Neural cell (in vitro differentiated cells): Measurements from ENCODE around the gene F12. TPM values are rescaled to one million over a fixed set of nuclear protein-coding genes. Genes with fewer than 3 reads are reported as not detected.

Experiments
- H2AFZ ChIP-seq: fragments of 200-600, 300-800 bp; sonication (generic), shearing (Covaris generic); 2 replicates; pipeline ENCODE4 v1.6.0; 2014; ENCODE audit warnings: low read depth, mild to moderate bottlenecking, antibody characterized with exemption, low read length, moderate library complexity
- H3F3A ChIP-seq: fragments of 200-600 bp; shearing (Covaris generic); 2 replicates; pipeline ENCODE4 v1.6.1; 2016; ENCODE audit warnings: mild to moderate bottlenecking, moderate library complexity, mixed read lengths, antibody characterized with exemption, low read length; ENCODE audit not compliant: insufficient read depth, poor library complexity, severe bottlenecking
- H3K27ac ChIP-seq: fragments of 200-600, 300-800 bp; sonication (generic), shearing (Covaris generic); 2 replicates; pipeline ENCODE4 v1.5.1; 2014; ENCODE audit warnings: mild to moderate bottlenecking, low read length, moderate library complexity
- H3K27me3 ChIP-seq: fragments of 300-800, 200-600 bp; sonication (generic), shearing (Covaris generic); 2 replicates; pipeline ENCODE4 v1.6.0; 2014; ENCODE audit warnings: mild to moderate bottlenecking, low read depth, low read length, moderate library complexity; ENCODE audit not compliant: insufficient read depth
- H3K36me3 ChIP-seq: fragments of 300-800, 200-600 bp; sonication (generic), shearing (Covaris generic); 2 replicates; pipeline ENCODE4 v1.5.1; 2014; ENCODE audit warnings: mild to moderate bottlenecking, antibody characterized with exemption, low read length, moderate library complexity; ENCODE audit not compliant: insufficient read depth
- H3K4me2 ChIP-seq: fragments of 300-800, 200-600 bp; sonication (generic), shearing (Covaris generic); 2 replicates; pipeline ENCODE4 v1.6.0; 2014; ENCODE audit warnings: mild to moderate bottlenecking, low read length
- H3K4me3 ChIP-seq: fragments of 300-800, 200-600 bp; sonication (generic), shearing (Covaris generic); 2 replicates; pipeline ENCODE4 v1.5.1; 2014; ENCODE audit warnings: mild to moderate bottlenecking, low read length, moderate library complexity
- H3K79me2 ChIP-seq: fragments of 200-600 bp; shearing (Covaris generic); replicated peaks from 2 replicates; pipeline ENCODE4 v1.6.0; 2014; ENCODE audit warnings: mild to moderate bottlenecking, low read length, moderate library complexity; ENCODE audit not compliant: insufficient read depth
- H3K9ac ChIP-seq: fragments of 300-800, 200-600 bp; sonication (generic), shearing (Covaris generic); 2 replicates; pipeline ENCODE4 v1.6.1; 2016; ENCODE audit warnings: mild to moderate bottlenecking, low read length, mixed read lengths
- H3K9me2 ChIP-seq: fragments of 200-600 bp; shearing (Covaris generic); 2 replicates; pipeline ENCODE4 v1.6.1; 2016; ENCODE audit warnings: mild to moderate bottlenecking, low read length, mixed read lengths; ENCODE audit not compliant: insufficient read depth
- H3K9me3 ChIP-seq: fragments of 200-600, 300-800 bp; sonication (generic), shearing (Covaris generic); 2 replicates; pipeline ENCODE4 v1.6.1; 2016; ENCODE audit warnings: mild to moderate bottlenecking, mixed run types, low read length, moderate library complexity, mixed read lengths
- H4K20me1 ChIP-seq: fragments of 200-600 bp; shearing (Covaris generic); 2 replicates; pipeline ENCODE4 v1.6.1; 2016; ENCODE audit warnings: mild to moderate bottlenecking, mixed run types; ENCODE audit not compliant: insufficient read depth
- CTCF ChIP-seq: fragments of 450-650 bp; IDR thresholded peaks from 2 replicates; pipeline ENCODE4 v1.5.1; 2014; ENCODE audit warnings: antibody characterized with exemption, mild to moderate bottlenecking, moderate library complexity; ENCODE audit not compliant: poor library complexity, severe bottlenecking
- EP300 ChIP-seq: fragments of 450-650 bp; conservative IDR thresholded peaks from 2 replicates; pipeline ENCODE4 v1.6.1; 2014; ENCODE audit warnings: antibody characterized with exemption, mild to moderate bottlenecking, moderate library complexity; ENCODE audit not compliant: poor library complexity, severe bottlenecking
- EZH2 ChIP-seq: fragments of 200-600, 300-800 bp; shearing (Covaris generic), sonication (generic); IDR thresholded peaks from 2 replicates; pipeline ENCODE4 v1.6.1; 2014; ENCODE audit warnings: antibody characterized with exemption, low read length, borderline replicate concordance, mild to moderate bottlenecking; ENCODE audit not compliant: insufficient read depth, poor library complexity, severe bottlenecking
- MXI1 ChIP-seq: fragments of 450-650 bp; conservative IDR thresholded peaks from 2 replicates; pipeline ENCODE4 v1.6.1; 2014; ENCODE audit warnings: antibody characterized with exemption, mild to moderate bottlenecking; ENCODE audit not compliant: poor library complexity, severe bottlenecking
- POLR2AphosphoS5 ChIP-seq: IDR thresholded peaks from 2 replicates; pipeline ENCODE4 v1.6.1; 2012
- RAD21 ChIP-seq: fragments of 450-650 bp; conservative IDR thresholded peaks from 2 replicates; pipeline ENCODE4 v1.6.1; 2014; ENCODE audit warnings: antibody characterized with exemption, mild to moderate bottlenecking, moderate library complexity
- SMC3 ChIP-seq: fragments of 450-650 bp; conservative IDR thresholded peaks from 2 replicates; pipeline ENCODE4 v1.6.1; 2014; ENCODE audit warnings: antibody characterized with exemption, mild to moderate bottlenecking, moderate library complexity; ENCODE audit not compliant: poor library complexity
- TAF1 ChIP-seq: IDR thresholded peaks from 2 replicates; pipeline ENCODE4 v1.6.1; 2012; ENCODE audit warnings: low read depth
- polyA plus RNA-seq: library from polyadenylated mRNA; depleted of rRNA; stranded (reverse); fragments of >200 nt; gene quantifications from 2 replicates; pipeline ENCODE4 v1.2.3, GENCODE V29; 2014
- TF ChIP-seq, protein P1 (sequence below): IDR thresholded peaks from 2 replicates; pipeline ENCODE4 v1.6.1; 2012; ENCODE audit warnings: borderline replicate concordance

The F12 gene
- polyA plus RNA-seq, 1 donor from 2014 or later: 1.4 TPM

DNA sequence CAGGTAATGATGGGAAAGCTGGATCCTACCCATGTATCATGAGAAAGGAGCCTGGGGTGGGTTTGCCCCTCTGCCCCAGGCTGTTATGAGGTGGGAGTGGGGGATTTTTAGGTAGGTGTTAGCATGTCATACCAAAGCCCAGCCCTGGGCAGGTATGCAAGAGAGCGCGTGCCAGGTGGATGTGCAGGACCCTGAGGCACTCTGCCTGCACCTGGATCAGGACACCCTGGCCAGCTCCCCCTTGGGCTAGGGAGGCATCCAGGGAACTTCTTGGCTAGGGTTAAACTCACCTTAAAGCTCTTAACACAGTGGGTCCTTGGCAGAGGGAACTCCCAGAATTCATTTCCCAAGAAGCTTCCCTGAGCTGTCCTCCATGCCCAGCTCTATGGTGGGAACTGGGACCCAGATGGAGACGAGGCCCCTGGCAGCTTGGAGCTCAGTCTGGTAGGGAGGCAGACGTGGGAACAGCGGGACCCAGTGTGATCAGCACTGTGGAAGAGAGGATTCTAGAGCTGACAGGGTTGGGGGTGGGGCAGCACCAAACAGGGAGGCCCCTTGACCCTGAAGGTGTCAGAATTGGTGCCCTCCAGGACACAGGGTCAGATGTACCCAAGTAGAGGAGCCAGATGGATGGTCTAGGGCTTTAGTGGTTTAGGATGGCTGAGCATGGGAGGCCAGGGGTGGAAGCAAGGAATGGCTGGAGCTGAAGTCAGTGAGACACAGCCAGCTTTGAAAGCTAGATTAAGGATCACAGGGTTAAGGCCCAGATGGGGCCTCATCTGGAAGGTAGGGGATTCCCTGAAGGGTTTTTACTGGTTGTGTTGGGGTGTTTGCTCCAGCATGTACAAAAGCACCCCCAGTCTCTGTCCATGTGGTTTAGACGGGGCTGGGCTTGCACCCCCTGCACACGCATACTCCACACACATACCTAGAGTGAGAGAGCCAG, 35.0 kb upstream of the F12 start:
- Histone ChIP-seq H3K36me3 (no peaks in the 10 kb centered on the region), H3K27me3 (no peaks in the 10 kb centered on the region), H2AFZ (no peak overlapping the region), H3K27ac (no peak overlapping the region), H3K4me2 (no peak overlapping the region), H4K20me1 (no peaks in the 10 kb centered on the region), H3K9me3 (no peaks in the 10 kb centered on the region), H3K79me2 (peaks cover 26% of the 10 kb centered on the region), H3K9me2 (no peaks in the 10 kb centered on the region), H3K9ac (no peak overlapping the region), H3F3A (no peaks in the 10 kb centered on the region), H3K4me3 (no peak overlapping the region)
- TF ChIP-seq TAF1 (no peak), CTCF (no peak), EZH2 (no peak), MXI1 (no peak), POLR2AphosphoS5 (no peak), SMC3 (no peak), EP300 (no peak), RAD21 (no peak)
- TF ChIP-seq, protein P1, sequence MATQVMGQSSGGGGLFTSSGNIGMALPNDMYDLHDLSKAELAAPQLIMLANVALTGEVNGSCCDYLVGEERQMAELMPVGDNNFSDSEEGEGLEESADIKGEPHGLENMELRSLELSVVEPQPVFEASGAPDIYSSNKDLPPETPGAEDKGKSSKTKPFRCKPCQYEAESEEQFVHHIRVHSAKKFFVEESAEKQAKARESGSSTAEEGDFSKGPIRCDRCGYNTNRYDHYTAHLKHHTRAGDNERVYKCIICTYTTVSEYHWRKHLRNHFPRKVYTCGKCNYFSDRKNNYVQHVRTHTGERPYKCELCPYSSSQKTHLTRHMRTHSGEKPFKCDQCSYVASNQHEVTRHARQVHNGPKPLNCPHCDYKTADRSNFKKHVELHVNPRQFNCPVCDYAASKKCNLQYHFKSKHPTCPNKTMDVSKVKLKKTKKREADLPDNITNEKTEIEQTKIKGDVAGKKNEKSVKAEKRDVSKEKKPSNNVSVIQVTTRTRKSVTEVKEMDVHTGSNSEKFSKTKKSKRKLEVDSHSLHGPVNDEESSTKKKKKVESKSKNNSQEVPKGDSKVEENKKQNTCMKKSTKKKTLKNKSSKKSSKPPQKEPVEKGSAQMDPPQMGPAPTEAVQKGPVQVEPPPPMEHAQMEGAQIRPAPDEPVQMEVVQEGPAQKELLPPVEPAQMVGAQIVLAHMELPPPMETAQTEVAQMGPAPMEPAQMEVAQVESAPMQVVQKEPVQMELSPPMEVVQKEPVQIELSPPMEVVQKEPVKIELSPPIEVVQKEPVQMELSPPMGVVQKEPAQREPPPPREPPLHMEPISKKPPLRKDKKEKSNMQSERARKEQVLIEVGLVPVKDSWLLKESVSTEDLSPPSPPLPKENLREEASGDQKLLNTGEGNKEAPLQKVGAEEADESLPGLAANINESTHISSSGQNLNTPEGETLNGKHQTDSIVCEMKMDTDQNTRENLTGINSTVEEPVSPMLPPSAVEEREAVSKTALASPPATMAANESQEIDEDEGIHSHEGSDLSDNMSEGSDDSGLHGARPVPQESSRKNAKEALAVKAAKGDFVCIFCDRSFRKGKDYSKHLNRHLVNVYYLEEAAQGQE: no peak

DNA sequence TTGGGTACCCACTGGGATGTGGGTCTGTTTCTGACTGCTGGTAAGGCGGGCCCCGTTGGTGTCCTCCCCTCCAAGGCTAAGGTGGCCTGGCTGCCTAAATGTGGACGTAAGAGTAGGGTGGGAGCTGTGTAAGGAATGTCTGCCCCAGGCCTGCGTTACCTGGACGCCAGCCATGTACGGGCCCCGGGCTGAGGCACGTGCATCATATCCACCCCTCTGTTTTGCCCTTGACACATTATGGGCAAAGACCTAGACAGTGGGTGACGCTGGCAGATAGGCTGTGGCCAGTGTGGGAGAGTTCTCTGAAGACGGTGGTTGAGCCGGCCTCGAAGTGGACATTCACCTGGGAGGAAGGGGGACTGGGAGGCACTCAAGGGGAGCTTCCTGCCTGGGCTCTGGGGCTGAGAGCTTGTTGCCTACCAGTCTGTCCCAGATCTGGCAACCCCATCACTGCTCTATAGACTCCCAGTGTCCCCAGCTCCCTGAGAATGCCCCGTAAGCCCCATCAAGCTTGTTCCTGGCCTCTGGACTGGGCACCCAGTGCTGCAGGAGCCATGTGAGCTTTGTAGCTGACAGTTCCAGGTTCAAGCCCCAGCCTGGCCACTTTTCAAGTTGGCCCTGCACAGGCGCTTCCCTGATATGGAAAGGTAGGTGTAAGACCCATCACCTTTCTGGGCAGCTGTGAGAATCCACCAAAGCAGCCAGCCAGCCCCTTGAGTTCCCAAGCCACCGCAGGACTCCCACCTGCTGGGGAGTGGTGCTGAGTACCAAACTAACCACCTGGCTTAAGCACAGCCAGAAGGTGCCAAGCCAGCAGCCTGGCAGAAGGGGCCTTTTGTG, 34.0 kb upstream of the F12 start:
- Histone ChIP-seq H3K9me2 (no peaks in the 10 kb centered on the region), H4K20me1 (no peaks in the 10 kb centered on the region), H3K27ac (no peak overlapping the region), H3K4me3 (no peak overlapping the region), H2AFZ (no peak overlapping the region), H3K79me2 (peaks cover 17% of the 10 kb centered on the region), H3F3A (no peaks in the 10 kb centered on the region), H3K9me3 (no peaks in the 10 kb centered on the region), H3K36me3 (no peaks in the 10 kb centered on the region), H3K9ac (no peak overlapping the region), H3K4me2 (no peak overlapping the region), H3K27me3 (no peaks in the 10 kb centered on the region)
- no peak for TF ChIP-seq POLR2AphosphoS5
- TF ChIP-seq EZH2: no peak
- TF ChIP-seq EP300: no peak
- TF ChIP-seq CTCF: no peak
- no peak for TF ChIP-seq TAF1
- TF ChIP-seq MXI1: no peak
- TF ChIP-seq, protein P1: no peak
- TF ChIP-seq SMC3: no peak
- TF ChIP-seq RAD21: no peak
